Activated naive CD4-positive, alpha-beta T cell treated with anti-CD3 and anti-CD28 coated beads, Interleukin-2, amount 10 ng/mL, durations not matched to agents 7 days and 5 days (primary cell): Measurements from ENCODE around the gene AP3B2.
"Not testable (repeated sequence)": the region's sequence is repeated elsewhere in the genome, so short reads cannot be mapped to it uniquely, and the experiment has no call there.

Source experiments
- CTCF ChIA-PET: fragments of 350-600 bp; sonication (Branson Sonifier 250); formaldehyde crosslinking; loops from one replicate; lab custom pipeline; 2021; ENCODE audit warnings: antibody characterized with exemption; lab: Charles Lee
- DNase-seq: peaks from one replicate; pipeline ENCODE4 v3.0.0-alpha.2; 2020
- H3K27ac Mint-ChIP-seq: one replicate; pipeline ENCODE4 v1.8.0; 2021; ENCODE audit warnings: mild to moderate bottlenecking, moderate library complexity, mixed read lengths
- H3K27me3 Mint-ChIP-seq: one replicate; pipeline ENCODE4 v1.8.0; 2021; ENCODE audit warnings: mild to moderate bottlenecking, mixed read lengths
- H3K36me3 Mint-ChIP-seq: one replicate; pipeline ENCODE4 v1.8.0; 2021; ENCODE audit warnings: mixed read lengths
- H3K4me1 Mint-ChIP-seq: one replicate; pipeline ENCODE4 v1.8.0; 2021; ENCODE audit warnings: mixed read lengths
- H3K4me3 Mint-ChIP-seq: one replicate; pipeline ENCODE4 v1.8.0; 2021; ENCODE audit warnings: mild to moderate bottlenecking, moderate library complexity, mixed read lengths
- H3K9me3 Mint-ChIP-seq: one replicate; pipeline ENCODE4 v1.8.0; 2021; ENCODE audit warnings: mixed read lengths

Gene AP3B2

DNA sequence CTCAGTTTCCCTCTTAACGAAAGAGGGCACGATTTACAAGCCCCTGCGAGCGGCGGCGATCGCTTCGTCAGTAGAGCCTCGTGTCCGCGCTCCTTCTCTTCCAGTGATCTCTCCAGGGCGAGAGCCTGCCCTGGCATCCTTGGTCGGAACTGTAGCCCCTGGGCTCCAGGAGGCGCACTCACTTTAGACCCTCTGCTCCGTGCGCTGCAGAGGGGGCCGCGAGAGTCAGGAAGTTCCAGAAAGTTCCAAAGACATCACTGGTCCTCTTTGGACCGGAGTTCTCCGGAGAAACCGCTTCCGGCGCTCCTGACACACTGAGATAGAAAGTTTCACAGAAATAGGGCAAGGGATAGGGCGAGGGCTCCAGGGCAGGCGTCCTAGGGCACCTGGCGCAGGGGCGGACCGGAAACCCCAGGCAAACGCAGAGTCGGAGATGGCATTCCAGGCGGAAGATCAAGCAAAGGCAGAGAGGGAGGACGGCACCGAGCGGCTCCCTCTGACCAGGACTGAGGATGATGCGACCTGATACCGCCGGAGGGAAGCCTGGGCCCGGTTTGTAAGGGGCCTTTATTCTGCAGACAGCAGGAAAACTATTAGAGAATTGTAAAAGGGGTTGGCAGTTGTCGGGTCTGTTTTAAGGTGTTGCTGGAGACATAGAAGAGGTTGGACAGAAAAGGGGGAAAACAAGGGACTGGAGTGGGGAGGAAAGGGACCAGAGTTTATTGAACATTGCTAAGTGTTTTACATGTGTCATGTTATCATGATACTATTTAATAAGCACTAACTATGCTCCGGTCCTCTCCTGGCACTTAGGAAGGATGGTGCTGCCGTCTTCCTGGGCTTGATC is 61.2 kb downstream of the AP3B2 start:
- no peaks in the 10 kb centered on the region for H3K36me3 Mint-ChIP-seq
- no peaks in the 10 kb centered on the region for H3K9me3 Mint-ChIP-seq
- H3K27me3 Mint-ChIP-seq = peaks cover 60% of the 10 kb centered on the region
- peaks cover 5% of the 10 kb centered on the region for H3K4me1 Mint-ChIP-seq
- no peak overlapping the region for H3K27ac Mint-ChIP-seq
- no peak for DNase-seq
- H3K4me3 Mint-ChIP-seq = peak overlapping the region; percentile 13
- CTCF ChIA-PET = interaction anchor here (1.3 kb wide), 1 partner anchor 13 kb away, joined by 3 read pairs; no protein-coding TSS in a partner anchor

DNA sequence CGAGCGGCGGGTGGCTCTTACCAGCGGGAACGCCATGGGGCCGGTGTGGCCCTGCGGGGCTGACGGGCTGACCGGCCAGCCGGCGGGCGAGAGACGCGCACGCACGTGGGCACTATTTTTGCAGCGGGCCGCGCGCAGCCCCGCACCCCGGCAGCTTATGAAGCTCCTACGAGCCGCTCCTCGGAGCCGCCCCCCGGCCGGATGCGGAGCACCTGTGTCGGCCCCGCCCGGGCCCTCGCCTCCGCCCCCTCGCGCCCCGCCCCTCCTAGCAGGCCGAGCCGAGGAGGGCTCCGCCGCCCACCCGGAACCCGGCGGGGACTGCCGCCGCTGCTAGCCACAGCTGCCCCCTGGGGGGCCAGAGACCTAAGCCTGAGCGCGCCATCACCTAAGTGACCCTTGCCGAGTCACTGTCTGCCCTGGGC is 61.8 kb downstream of the AP3B2 start:
- peaks cover 5% of the 10 kb centered on the region for H3K4me1 Mint-ChIP-seq
- no peaks in the 10 kb centered on the region for H3K36me3 Mint-ChIP-seq
- H3K4me3 Mint-ChIP-seq = no peak overlapping the region
- DNase-seq = peak; percentile 46
- H3K27me3 Mint-ChIP-seq = peaks cover 65% of the 10 kb centered on the region
- CTCF ChIA-PET = interaction anchor here (1.3 kb wide), 1 partner anchor 13 kb away, joined by 3 read pairs; no protein-coding TSS in a partner anchor
- H3K27ac Mint-ChIP-seq = no peak overlapping the region
- H3K9me3 Mint-ChIP-seq = no peaks in the 10 kb centered on the region

DNA sequence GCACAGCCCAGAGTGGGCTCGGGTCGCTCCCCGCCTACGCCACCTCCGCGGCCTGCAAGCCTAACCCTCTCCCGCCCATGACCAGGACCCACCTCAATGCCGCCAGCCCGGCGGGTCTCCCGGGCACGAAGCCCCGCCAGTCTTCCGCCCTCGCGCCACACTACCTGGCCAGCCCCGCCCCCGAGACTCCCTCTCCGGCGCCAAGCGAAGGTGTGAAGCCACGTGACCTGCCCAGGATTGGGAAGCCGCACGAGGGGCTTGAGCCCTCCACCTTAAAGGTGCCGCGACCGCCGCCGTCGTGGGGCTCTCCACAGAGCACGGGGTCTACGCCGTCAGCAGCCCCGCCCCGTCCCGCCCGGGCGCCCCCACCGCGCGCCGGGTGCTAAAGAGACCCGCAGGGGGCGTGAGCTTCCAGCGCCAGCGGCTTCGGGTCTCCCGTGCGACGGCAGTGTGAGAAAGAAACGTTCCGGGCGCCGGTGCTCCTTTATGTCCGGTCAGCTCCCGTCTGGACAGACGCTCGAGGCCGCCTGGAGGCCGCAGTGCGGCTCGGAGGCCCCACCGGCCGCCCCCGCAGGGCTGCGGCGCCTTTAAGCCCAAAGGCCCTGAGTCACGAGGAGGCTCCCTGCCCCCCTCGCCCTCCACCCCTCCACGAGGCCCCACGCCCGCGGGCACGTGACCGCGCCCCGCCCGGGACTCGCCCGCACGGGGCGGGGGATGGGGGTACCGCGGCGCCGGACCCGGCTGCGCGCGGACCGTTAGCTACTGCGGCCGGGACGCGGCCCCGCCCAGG is 62.4 kb downstream of the AP3B2 start, which contains the start of gene CPEB1:
CPEB1 (minus strand) TSS at position 319 of the 790 bp plus-strand sequence. CDS start 18,904 bp downstream, outside the sequence.
- H3K36me3 Mint-ChIP-seq = no peaks in the 10 kb centered on the region
- peaks cover 5% of the 10 kb centered on the region for H3K4me1 Mint-ChIP-seq
- H3K27me3 Mint-ChIP-seq = peaks cover 66% of the 10 kb centered on the region
- DNase-seq = no peak
- no peaks in the 10 kb centered on the region for H3K9me3 Mint-ChIP-seq
- peak within 1 kb of the TSS; percentile 40 for H3K4me3 Mint-ChIP-seq
- no peak within 1 kb of the TSS for H3K27ac Mint-ChIP-seq
- CTCF ChIA-PET = interaction anchor here (1.3 kb wide), 1 partner anchor 14 kb away, joined by 3 read pairs; no protein-coding TSS in a partner anchor

DNA sequence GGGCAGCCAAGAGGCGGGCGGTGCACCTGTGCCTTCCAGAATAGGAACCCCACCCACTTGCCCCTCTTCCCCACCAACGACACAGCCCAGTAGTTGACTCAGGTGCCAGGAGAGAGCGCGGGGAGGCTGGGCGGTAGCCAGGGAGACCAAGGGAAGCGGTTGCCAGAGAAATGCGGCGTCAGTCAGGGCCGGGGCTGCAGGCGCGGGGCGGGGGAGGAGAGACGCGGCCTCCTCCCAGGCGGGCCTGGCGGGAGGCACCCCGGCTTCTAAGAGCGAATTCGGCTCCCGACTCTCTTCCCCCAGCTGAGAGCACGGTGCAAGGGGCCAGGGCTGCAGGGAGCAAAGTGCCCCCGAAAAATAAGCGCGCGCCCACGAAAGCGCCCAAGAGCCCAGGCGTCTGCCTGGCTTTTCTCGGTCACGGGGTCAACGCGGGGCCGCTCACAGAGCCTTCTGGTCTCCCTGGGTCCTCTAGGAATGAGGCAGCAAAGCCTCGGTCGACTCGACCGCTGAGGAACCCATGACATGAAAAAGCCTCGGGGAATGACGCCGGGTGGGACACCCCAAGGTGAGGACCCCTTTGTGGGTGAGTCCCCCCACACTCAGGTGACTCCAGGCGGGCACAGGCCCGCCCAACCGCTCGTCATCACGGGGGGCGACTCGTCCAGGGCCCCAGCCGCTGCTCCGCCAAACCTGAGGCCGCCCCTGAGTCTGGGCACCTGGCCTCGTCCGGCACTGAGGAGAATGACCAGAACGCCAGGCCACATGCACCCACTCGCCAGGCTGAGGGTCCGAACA is 63.2 kb downstream of the AP3B2 start:
- H3K27ac Mint-ChIP-seq = no peak overlapping the region

DNA sequence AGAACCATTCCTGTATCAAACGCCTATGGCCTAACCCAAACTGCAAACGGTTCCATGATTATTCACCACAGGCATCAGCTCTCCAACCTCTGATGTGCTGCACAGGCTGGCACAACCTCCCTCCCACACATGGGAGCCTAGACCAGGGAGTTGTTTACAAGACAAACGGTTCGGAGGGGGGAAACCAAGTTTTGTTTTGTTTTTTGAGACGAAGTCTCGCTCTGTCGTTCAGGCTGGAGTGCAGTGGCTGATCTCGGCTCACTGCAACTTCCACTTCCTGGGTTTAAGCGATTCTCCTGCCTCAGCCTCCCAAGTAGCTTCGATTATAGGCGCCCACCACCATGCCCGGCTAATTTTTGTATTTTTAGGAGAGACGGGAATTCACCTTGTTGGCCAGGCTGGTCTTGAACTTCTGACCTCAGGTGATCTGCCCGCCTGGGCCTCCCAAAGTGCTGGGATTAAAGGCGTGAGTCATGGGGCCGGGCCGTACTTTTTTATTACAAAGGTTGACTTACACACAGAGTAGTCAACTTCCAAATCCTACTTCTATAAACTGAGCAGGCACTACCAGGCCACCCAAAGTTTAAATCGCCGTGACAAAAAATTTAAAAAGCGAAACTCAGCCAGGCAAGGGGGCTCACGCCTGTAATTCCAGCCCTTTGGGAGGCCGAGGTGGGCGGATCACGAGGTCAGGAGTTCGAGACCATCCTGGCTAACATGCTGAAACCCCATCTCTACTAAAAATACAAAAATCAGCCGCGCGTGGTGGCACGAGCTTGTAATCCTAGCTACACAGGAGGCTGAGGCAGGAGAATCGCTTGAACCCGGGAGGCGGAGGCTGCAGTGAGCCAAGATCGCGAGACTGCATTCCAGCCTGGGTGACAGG is 64.5 kb downstream of the AP3B2 start:
- not testable (repeated sequence) for H3K4me1 Mint-ChIP-seq, H3K4me3 Mint-ChIP-seq, H3K9me3 Mint-ChIP-seq, H3K36me3 Mint-ChIP-seq, DNase-seq, H3K27ac Mint-ChIP-seq
- H3K27me3 Mint-ChIP-seq = peaks cover 82% of the 10 kb centered on the region
- CTCF ChIA-PET = interaction anchor here (1.6 kb wide), 1 partner anchor 10 kb away, joined by 3 read pairs; no protein-coding TSS in a partner anchor

More for the DNA sequence above, 63.2 kb downstream of the AP3B2 start:
- Mint-ChIP-seq H3K36me3 (no peaks in the 10 kb centered on the region), H3K9me3 (no peaks in the 10 kb centered on the region), H3K27me3 (peaks cover 73% of the 10 kb centered on the region), H3K4me3 (peak overlapping the region; percentile 40), H3K4me1 (peaks cover 5% of the 10 kb centered on the region)
- CTCF ChIA-PET = interaction anchor here (1.3 kb wide), 1 partner anchor 15 kb away, joined by 3 read pairs; no protein-coding TSS in a partner anchor
- no peak for DNase-seq

DNA sequence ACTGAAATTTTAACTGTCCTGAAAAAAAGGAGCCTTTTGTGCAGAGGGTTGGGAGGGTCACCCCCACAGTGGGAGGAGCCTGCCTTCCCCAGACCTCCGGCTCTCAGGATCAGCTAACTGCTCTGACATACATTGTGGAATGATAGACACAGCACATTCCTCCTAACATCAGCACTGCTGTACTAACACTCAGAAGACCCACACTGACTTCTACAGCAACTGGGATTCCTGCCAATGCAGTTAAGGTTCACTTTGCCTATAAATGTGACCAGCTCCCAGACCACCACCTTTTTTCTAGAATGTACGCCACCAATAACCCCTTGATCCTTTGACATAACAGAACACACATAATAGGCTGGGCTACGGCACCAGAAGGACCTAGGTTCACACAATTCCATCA is 65.7 kb downstream of the AP3B2 start:
- no peaks in the 10 kb centered on the region for H3K36me3 Mint-ChIP-seq
- H3K4me3 Mint-ChIP-seq = no peak overlapping the region
- H3K9me3 Mint-ChIP-seq = no peaks in the 10 kb centered on the region
- no peak overlapping the region for H3K27ac Mint-ChIP-seq
- no peak for DNase-seq
- peaks cover 70% of the 10 kb centered on the region for H3K27me3 Mint-ChIP-seq
- CTCF ChIA-PET = interaction anchor here (1.6 kb wide), 1 partner anchor 9 kb away, joined by 3 read pairs; no protein-coding TSS in a partner anchor
- H3K4me1 Mint-ChIP-seq = peaks cover 5% of the 10 kb centered on the region

DNA sequence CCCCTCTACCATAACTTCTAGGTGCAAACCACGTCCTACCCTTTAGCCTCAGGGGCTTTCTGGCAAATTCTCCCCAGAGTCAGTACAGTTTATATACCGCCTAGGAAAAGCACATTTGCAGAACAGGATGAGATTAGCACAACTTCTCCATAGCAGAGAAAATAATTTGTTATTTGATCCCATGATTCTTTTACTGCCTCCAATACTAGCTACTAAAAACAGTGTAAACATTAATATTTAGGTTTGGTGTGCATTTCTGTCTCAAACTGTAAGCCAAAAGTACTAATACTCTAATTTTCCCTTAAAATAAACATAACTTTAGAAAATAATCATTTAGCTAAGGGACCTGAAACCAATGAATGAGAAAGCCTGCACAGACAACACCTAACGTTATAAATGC is 67.0 kb downstream of the AP3B2 start:
- peaks cover 58% of the 10 kb centered on the region for H3K27me3 Mint-ChIP-seq
- H3K27ac Mint-ChIP-seq = no peak overlapping the region
- no peak for DNase-seq
- no peaks in the 10 kb centered on the region for H3K36me3 Mint-ChIP-seq
- no peak overlapping the region for H3K4me3 Mint-ChIP-seq
- peaks cover 4% of the 10 kb centered on the region for H3K4me1 Mint-ChIP-seq
- CTCF ChIA-PET = no interaction called here
- H3K9me3 Mint-ChIP-seq = no peaks in the 10 kb centered on the region

DNA sequence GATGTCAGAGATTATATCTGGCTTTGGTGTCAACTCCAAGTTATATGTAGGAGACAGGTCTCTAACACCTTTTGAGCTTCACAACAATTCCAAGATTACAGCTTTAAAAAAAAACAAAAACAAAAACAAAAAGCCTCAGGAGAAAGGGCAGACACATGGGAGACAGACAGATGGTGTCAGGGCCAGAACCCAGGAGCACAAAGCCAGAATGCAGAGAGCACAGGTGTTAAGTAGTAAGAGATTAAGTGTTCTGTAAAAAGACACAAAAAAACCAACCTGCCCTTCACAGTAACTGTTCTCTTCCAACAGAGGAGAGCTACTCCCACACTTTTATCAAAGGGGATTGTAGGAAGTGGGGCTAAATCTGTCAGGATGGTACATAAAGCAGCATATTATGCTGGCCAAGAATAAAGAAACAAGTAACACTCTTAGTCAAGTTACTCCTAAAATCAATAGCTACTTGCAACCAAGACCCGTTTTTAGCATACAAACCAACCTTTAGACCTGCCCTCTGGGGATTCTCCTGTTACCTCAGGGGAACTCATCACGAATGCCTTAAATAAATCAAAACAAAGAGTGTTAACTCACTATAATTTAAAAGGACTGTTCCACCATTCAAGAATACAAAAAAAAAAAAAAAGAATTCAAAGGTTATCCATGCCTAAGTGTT is 68.4 kb downstream of the AP3B2 start:
- H3K27me3 Mint-ChIP-seq = peaks cover 52% of the 10 kb centered on the region
- H3K4me3 Mint-ChIP-seq = no peak overlapping the region
- CTCF ChIA-PET = no interaction called here

DNA sequence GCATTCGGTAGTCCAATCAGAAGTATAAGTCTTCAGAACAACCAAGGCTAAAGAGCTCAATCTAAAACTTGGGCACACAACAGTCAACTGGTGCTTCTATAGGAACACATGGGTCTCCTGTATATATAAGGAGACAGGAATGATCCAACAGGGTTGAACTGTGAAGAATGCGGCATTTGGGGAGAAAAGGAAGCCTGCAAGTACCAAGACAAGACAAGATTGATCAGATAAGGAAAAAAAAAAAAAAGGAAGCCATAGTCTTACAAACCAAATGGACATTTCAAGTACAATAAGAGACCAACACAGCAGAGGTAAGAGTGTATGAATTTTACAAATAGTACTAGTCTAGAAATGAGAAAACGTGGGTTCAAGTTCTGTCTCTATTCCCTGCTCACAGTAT is 69.0 kb downstream of the AP3B2 start:
- no peak overlapping the region for H3K4me3 Mint-ChIP-seq
- H3K36me3 Mint-ChIP-seq = no peaks in the 10 kb centered on the region
- peaks cover 52% of the 10 kb centered on the region for H3K27me3 Mint-ChIP-seq
- no peak overlapping the region for H3K27ac Mint-ChIP-seq
- DNase-seq = no peak
- CTCF ChIA-PET = no interaction called here
- H3K9me3 Mint-ChIP-seq = no peaks in the 10 kb centered on the region
- peaks cover 2% of the 10 kb centered on the region for H3K4me1 Mint-ChIP-seq

More for the DNA sequence above, 68.4 kb downstream of the AP3B2 start:
- Mint-ChIP-seq H3K9me3 (no peaks in the 10 kb centered on the region), H3K27ac (no peak overlapping the region), H3K36me3 (no peaks in the 10 kb centered on the region), H3K4me1 (peaks cover 4% of the 10 kb centered on the region)
- DNase-seq = no peak

DNA sequence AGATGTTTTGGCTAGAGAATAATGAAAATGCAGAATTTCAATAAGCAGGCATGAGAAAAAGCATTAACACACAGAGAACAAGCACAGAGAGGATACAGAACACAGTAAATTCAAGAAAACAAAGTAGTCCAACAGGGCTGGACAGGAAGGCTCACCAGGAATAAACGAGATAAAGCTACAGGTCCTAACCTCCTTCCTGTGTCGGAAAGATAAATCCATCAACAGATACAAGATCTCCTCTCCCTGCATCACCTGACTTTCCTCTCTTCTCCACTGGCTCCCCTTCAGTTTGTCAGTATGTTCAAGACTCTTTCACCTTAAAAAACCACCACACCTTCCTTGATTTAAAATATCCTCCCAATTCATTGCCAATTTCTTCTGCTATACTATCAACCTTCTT is 73.9 kb downstream of the AP3B2 start:
- Mint-ChIP-seq H3K27me3 (peaks cover 15% of the 10 kb centered on the region), H3K36me3 (no peaks in the 10 kb centered on the region), H3K4me1 (no peaks in the 10 kb centered on the region), H3K9me3 (no peaks in the 10 kb centered on the region), H3K4me3 (no peak overlapping the region), H3K27ac (no peak overlapping the region)
- DNase-seq = no peak
- CTCF ChIA-PET = interaction anchor here (1.2 kb wide), 1 partner anchor 9 kb away, joined by 3 read pairs; no protein-coding TSS in a partner anchor

DNA sequence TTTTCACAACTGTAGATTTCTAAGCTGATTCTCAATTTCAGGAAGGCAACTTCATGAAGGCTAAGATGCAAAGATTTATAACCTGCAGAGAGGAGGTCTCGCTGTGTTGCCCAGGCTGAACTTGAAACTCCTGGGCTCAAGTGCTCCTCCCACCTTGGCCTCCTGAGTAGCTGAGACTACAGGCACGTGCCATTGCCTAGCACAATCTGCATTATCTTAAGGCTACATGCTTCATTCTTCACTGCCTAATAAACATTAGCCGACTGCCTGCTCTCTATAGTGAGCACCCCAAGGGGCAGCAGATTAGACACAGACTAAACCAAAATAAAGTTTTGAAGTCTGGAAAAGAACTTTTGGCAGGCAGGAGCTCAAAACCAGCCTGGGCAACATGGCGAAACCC is 79.6 kb downstream of the AP3B2 start:
- no peak overlapping the region for H3K4me3 Mint-ChIP-seq
- CTCF ChIA-PET = no interaction called here
- H3K9me3 Mint-ChIP-seq = no peaks in the 10 kb centered on the region
- DNase-seq = no peak
- no peaks in the 10 kb centered on the region for H3K36me3 Mint-ChIP-seq
- no peak overlapping the region for H3K27ac Mint-ChIP-seq
- no peaks in the 10 kb centered on the region for H3K4me1 Mint-ChIP-seq
- no peaks in the 10 kb centered on the region for H3K27me3 Mint-ChIP-seq

DNA sequence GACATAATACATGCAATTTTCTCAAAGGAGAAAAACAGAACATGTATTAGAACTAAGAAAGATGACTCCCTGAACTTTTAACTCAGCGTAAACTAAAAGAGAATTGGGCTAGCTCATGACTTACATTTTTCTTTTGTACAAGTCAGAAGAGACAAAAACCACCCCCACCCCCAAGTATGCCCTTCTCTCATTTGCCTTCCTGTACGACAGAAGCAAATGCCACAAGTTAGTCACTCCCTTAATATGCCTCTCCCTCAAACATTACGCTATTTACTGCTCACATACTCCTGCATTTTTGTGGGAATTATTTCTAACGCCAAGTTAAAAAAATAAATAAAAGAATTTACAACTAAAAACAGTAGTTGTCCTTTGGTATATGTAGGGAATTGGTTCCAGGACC is 84.5 kb downstream of the AP3B2 start:
- CTCF ChIA-PET = no interaction called here

More for the DNA sequence above, 84.5 kb downstream of the AP3B2 start:
- no peaks in the 10 kb centered on the region for H3K9me3 Mint-ChIP-seq
- no peaks in the 10 kb centered on the region for H3K4me1 Mint-ChIP-seq
- no peak overlapping the region for H3K4me3 Mint-ChIP-seq
- no peaks in the 10 kb centered on the region for H3K36me3 Mint-ChIP-seq
- no peaks in the 10 kb centered on the region for H3K27me3 Mint-ChIP-seq
- H3K27ac Mint-ChIP-seq = no peak overlapping the region
- no peak for DNase-seq
